HTR-8/SVneo (cell line): ENCODE data around the gene DRAXIN.

ENCODE experiments used
- DNase-seq: peaks from one replicate; pipeline ENCODE4 v3.0.0; 2011; ENCODE audit warnings: low spot score, mixed read lengths; ENCODE audit not compliant: insufficient read length
- FAIRE-seq: peaks from 2 replicates; lab custom pipeline; 2011; peaks lifted over from hg19 to GRCh38; lab: Jason Lieb, UNC

The DRAXIN gene

GRCh38 chr1:11682799-11683198 lies 8.7 kb upstream of the DRAXIN start:
- no peak for FAIRE-seq
- DNase-seq = no peak

DNA sequence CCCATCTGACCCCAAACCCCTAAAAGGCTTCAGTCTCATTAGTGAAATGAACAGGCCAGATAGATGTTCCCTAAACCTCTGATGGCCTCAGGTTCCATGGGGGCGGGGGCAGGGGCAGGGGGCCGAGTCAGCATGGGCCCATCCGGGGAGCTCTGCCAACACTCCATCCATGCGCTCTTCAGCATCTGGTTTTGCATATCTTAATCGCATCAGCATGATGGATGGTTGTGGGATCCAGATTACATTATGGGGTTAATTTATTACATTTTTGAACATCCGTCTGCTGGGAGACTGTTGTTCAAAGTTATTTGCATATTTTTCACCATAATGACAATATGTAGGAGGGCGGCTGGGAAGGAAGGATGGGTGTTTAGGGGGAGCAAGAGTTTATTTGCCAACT lies 7.4 kb upstream of the DRAXIN start:
- DNase-seq (no peak), FAIRE-seq (no peak)

- no peak for FAIRE-seq
- no peak for DNase-seq
Observed at GRCh38 chr1:11685210-11685752, 6.2 kb upstream of the DRAXIN start.

- no peak for FAIRE-seq
- no peak for DNase-seq
Observed at GRCh38 chr1:11688506-11688905, 3.0 kb upstream of the DRAXIN start.

DNA sequence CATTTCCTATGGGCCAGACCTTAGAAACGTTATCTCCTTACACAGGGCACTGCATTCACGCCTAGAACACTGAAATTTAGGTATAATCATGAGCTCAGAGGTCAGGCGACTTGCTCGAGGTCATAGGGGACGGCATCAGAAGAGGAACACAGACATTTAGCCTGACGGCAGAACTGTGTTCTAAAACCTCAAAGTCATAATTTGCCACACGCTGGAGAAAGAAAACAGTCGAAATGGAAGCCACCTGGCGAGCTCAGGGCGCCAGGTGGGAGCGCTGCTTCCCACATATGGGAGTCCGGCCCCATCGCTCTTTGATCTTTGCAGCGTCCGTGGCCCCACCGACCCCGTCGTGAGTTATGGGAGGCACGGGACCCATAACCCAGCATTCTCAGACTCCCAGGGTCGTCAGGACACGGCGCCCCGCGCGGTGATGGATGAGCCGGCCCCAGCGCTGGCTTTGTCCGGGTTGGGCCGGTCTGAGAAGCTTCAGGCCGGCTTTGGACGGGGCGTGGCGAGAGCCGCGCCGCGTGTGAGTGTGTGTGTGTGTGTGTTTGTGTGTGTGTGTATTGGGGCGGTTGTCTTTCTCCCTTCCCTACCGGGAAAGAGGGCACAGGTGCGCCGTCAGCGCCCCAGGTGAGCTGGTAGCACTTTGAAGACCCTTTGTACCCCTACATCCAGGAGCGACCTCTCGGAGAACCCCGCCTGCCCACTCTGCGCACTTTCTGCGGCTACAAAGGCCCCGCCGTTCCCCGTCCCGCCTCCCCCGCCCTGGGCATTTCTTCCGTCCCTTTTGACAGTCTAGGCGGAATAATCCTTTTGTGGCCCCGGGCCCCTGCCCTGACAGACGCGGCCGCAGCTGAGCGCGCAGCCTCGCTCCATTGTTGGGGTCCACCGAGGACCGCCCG lies 861 bp upstream of the DRAXIN start:
- FAIRE-seq = no peak
- no peak for DNase-seq

GRCh38 chr1:11691928-11692711 lies 610 bp downstream of the DRAXIN start:
- DNase-seq (no peak), FAIRE-seq (no peak)

DNA sequence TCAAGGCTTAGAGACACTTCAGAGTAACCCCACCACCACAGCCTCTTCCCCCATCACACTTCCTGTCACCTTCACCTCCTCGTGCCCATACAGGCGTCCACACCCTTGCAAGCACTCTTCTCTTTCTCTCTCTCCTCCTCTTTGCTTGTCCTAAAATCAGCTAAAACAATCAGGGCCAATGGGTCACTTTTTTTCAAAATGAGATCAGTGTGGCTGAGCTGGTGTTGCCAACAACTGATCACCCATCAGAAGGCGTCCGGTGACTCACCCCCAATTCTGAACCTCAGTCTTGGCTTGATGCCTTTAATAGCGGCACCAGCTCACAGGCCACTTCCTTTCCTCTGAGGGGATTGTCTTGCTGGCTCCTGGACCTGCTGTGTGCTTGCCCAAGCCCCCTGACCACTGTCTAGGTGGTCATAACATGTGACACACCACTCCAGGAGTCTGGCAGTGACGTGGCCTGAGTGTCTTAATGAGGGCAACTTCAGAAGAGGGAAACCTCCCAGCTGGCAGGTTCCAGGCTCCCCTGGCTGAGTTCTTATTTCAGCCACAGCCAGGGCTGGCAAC lies 1.6 kb downstream of the DRAXIN start:
- DNase-seq = peak; percentile 73
- FAIRE-seq = no peak

DNA sequence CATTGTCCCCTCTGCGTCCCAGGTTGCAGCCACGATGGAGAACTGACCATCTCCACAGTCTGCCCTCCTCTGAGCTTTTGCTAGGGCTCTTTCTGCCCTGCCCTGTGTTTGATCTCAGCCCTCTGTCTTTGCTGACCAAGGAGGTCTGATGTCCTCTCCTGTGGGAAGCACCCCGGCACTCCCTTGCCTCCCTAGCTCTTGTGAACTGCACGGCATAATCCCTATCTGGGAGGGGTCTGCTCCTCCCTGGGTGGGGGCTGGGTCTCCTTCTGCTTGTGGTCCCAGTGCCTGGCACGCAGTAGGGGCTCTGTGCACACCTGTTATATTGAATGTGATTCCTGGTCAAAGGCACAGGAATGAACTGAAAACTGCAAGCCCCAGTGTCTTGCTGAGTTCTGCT lies 2.4 kb downstream of the DRAXIN start:
- no peak for DNase-seq
- no peak for FAIRE-seq

GRCh38 chr1:11695861-11696260 lies 4.4 kb downstream of the DRAXIN start:
- FAIRE-seq (no peak), DNase-seq (no peak)

DNA sequence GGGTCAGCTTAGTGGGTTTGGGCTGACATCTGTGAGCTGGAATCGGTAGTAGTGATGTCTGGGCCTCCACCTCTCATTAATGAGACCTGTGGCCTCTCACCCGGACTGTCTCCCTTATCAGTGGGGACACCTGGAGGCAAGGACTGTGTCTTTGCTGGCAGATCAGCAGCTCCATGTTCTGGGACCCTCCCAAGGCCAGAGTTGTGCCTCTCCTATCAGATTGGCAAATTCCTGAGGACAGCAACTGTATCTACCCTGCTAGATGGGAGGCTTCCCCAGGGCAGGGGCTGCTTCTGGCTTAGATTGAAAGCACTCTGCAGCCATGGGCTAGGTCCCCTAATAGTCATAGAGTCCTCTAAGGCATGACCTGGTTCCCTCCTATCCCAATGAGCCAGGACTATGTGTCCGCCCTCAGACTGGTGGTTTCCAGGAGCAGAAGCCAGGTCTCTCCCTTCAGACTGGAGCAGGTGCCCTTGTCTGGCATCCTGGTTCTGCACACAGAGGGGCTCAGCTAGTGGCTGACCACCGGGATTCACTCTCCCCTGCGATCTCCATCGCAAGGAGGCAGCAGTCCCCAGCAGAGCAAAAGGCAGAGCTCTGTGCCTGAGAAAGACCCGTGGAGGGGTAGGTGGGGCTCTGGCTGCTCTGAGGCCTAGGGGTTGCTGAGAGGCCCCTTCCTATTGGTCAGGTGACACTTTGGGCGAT lies 5.8 kb downstream of the DRAXIN start:
- DNase-seq (no peak), FAIRE-seq (no peak)

- no peak for DNase-seq
- FAIRE-seq = no peak
Observed at GRCh38 chr1:11697893-11698210, 6.3 kb downstream of the DRAXIN start.

DNA sequence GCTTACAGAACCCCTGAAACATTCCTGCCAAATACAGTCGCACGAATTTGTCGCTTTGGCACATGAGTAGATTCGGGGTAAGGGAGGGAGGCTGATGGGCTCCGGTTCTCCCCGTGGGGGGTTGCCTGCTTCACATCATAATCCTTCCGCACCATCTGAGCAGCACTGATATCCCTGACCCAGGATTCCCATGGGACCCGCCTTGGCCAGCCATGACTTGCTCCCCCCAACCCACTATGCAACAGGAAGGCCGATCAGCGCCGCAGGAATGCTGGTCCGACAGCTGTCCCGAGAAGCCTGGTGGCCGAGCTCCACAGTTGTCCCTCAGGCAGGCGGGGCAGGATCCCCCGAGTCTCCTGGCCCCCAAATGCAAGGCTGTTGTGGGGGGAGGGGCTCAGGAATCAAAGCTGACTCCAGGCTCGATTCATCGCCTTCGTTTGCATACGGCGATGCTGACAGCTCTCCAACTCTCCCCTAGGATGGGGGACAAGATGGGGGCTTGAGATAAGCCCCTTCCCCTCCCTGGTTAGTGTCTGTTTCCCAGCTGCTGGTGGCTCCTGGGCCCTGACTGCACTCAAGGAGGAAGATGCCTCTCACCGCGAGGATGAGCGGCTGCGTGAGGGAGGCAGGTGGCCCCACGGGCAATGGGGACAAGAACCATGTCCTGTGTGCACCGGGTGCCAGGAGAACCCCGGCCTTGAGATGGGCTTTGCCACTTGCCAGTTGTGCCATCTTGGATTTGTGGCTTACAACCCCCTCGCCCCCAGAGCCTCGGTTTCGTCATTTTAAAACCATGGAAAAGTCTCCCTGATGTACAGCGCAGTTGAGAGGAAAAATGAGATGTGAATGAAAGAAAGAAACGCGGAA lies 9.3 kb downstream of the DRAXIN start:
- FAIRE-seq = no peak
- DNase-seq = no peak

- DNase-seq = no peak
- no peak for FAIRE-seq
Observed at GRCh38 chr1:11701551-11701961, 10.0 kb downstream of the DRAXIN start.

GRCh38 chr1:11701981-11702803 lies 10.7 kb downstream of the DRAXIN start:
- FAIRE-seq (peak; percentile 99), DNase-seq (no peak)

DNA sequence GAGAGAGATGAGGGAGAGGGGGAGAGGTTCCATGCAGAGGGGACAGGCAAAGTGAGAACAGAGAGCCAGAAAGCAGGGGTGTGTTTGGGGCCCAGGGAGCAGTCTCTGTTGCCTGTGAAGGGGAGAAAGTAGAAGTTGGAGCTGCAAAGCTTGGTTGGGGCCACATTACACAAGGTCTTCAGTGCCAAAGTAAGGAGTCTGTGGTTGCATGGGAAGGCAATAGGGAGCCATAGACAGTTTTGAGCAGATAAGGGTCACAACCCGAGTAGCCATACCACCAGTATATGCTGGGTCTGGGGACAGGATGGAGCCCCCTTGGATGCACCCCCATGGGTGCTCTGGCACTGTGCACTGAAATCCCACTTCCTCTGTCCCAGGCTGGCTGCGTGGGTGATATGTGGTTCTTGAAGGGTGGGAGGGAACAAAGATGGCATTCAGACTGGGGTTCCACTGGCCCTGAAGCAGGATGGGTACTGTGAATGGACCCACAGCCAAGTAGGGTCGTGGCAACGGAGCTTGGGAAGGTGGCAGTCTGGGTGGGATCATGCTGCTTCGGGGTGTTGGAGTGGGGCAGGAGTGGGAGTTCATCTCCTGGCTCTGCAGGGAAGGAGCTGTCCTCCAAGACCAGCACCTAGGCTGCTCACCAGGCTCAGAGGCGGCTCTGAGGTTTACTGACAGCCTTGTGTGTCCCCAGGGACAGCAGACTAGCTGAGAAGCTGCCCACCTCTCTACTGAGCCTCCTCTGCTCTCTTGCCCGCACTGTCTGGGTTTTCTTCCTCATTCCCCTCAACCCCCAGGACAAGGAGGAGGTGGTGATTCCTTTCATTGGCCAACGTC lies 12.1 kb downstream of the DRAXIN start:
- no peak for FAIRE-seq
- no peak for DNase-seq

GRCh38 chr1:11704194-11704529 lies 12.7 kb downstream of the DRAXIN start:
- DNase-seq (no peak), FAIRE-seq (no peak)

DNA sequence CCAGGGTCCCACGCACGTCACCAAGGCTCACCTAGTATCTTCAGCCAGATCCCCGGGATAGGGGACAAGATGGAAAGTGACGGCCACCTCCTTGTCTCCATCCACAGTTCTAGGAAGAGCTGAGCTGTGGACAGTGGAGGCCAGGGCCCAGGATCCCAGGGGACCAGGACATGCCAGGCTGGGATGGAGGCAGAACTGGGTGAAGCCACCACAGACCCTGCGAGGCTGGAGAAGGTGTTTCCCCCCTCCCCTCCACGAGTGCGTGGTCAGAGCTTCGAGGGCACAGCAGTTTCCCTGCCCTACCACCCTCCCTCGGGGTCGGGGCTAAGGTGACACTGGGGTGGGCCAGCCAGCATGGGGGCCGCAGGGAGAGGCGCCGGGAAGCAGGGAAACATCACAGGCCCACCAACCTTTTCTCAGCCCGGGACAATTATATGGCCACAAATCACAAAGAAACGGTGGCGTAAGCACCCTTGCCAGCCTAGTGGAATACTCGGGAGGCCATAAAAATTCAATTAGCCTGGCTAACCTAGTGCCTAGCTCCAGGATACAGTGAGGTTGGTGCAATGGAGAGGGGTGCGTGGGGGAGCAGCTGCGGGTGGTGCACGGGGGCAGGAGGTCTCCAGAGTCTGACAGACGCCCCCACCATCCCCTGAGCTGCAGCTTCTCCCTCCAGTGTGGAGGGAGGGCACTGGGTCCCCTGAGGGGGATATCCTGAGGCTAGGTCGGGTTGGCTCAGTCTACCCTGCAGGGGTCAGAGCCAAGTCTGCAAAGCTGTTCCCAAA lies 13.4 kb downstream of the DRAXIN start:
- FAIRE-seq (no peak), DNase-seq (no peak)
